Loucy (cell line): Measurements from ENCODE around the gene ABHD6.

Experiments
- EZH2phosphoT487 ChIP-seq: fragments of 200-600 bp; IDR thresholded peaks from 2 replicates; pipeline ENCODE4 v1.6.1; 2018; ENCODE audit warnings: antibody characterized with exemption, mild to moderate bottlenecking, moderate library complexity, borderline replicate concordance
- TF ChIP-seq, protein P1 (sequence below): fragments of 200-600 bp; sonication (generic); conservative IDR thresholded peaks from 2 replicates; pipeline ENCODE4 v1.5.1; 2014; ENCODE audit warnings: mild to moderate bottlenecking, antibody characterized with exemption, low read length

DNA sequence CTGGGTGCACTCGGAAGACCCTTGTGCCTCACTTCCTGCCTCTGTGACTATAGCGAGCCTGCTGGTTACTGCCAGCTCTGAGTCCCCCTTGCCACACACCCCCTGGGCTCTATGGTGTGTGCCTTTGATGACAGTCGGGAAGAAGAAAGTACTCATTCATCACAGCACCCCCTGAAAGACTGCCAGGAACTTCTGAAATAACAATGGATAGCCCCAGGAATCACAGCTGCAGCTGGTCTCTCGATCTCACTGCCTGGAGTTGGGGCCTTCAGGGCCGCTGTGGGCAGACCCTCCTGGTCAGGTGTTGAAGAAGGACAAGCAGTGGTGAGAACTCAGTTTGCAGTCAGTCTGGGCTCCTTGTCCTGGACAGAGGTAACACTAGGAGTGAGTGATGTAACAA lies 58.7 kb downstream of the ABHD6 start:
- TF ChIP-seq, protein P1, sequence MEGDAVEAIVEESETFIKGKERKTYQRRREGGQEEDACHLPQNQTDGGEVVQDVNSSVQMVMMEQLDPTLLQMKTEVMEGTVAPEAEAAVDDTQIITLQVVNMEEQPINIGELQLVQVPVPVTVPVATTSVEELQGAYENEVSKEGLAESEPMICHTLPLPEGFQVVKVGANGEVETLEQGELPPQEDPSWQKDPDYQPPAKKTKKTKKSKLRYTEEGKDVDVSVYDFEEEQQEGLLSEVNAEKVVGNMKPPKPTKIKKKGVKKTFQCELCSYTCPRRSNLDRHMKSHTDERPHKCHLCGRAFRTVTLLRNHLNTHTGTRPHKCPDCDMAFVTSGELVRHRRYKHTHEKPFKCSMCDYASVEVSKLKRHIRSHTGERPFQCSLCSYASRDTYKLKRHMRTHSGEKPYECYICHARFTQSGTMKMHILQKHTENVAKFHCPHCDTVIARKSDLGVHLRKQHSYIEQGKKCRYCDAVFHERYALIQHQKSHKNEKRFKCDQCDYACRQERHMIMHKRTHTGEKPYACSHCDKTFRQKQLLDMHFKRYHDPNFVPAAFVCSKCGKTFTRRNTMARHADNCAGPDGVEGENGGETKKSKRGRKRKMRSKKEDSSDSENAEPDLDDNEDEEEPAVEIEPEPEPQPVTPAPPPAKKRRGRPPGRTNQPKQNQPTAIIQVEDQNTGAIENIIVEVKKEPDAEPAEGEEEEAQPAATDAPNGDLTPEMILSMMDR, result no peak
- TF ChIP-seq EZH2phosphoT487, result no peak
